Mesenchymal stem cell (in vitro differentiated cells and primary cell): ENCODE results near the gene ZNF148.
A peak's percentile ranks its signal among the peaks of the same experiment; 100 is the strongest.

ENCODE experiments used
- DNase-seq: peaks from one replicate; pipeline ENCODE4 v3.0.0-alpha.2; 2013
- H2AFZ ChIP-seq: one replicate; pipeline ENCODE4 v1.6.1; 2013; ENCODE audit warnings: low read depth, mild to moderate bottlenecking, control low read depth, inconsistent platforms, low read length, moderate library complexity
- H2AK5ac ChIP-seq: 2 replicates; pipeline ENCODE4 v1.6.1; 2013; ENCODE audit warnings: low read length, moderate library complexity, mild to moderate bottlenecking, inconsistent platforms; ENCODE audit not compliant: severe bottlenecking
- H2BK120ac ChIP-seq: one replicate; pipeline ENCODE4 v1.6.1; 2013; ENCODE audit warnings: low read depth, mild to moderate bottlenecking, inconsistent platforms, low read length, moderate library complexity
- H2BK12ac ChIP-seq, 2 experiments: one replicate each; pipeline ENCODE4 v1.6.1; 2013; ENCODE audit warnings: inconsistent platforms in 2 of 2, low read length in 2 of 2, mild to moderate bottlenecking in 2 of 2, moderate library complexity in 2 of 2, control low read depth in 1 of 2
- H2BK15ac ChIP-seq: one replicate; pipeline ENCODE4 v1.6.1; 2013; ENCODE audit warnings: mild to moderate bottlenecking, low read depth, inconsistent platforms; ENCODE audit not compliant: poor library complexity, severe bottlenecking
- H2BK5ac ChIP-seq: 2 replicates; pipeline ENCODE4 v1.6.1; 2013; ENCODE audit warnings: low read depth, mild to moderate bottlenecking, low read length, control low read depth, inconsistent platforms; ENCODE audit not compliant: poor library complexity, severe bottlenecking
- H3K14ac ChIP-seq, 2 experiments: one replicate each; pipeline ENCODE4 v1.6.1; 2013; ENCODE audit warnings: inconsistent platforms in 2 of 2, low read length in 2 of 2, control low read depth in 1 of 2, mild to moderate bottlenecking in 1 of 2, moderate library complexity in 1 of 2
- H3K18ac ChIP-seq, 2 experiments: one replicate each; pipeline ENCODE4 v1.6.1; 2013; ENCODE audit warnings: inconsistent platforms in 2 of 2, low read length in 2 of 2, control low read depth in 1 of 2, low read depth in 1 of 2, mild to moderate bottlenecking in 1 of 2
- H3K23ac ChIP-seq, 2 experiments: one replicate each; pipeline ENCODE4 v1.6.1; 2013; ENCODE audit warnings: inconsistent platforms in 2 of 2, low read length in 2 of 2, mild to moderate bottlenecking in 2 of 2, moderate library complexity in 2 of 2, control low read depth in 1 of 2
- H3K27ac ChIP-seq: 2 replicates; pipeline ENCODE4 v1.5.1; 2013; ENCODE audit warnings: mild to moderate bottlenecking, moderate library complexity, low read length, control low read depth, inconsistent platforms; ENCODE audit not compliant: poor library complexity, severe bottlenecking
- H3K27me3 ChIP-seq, 2 experiments: 2 replicates each; pipeline versions ENCODE4 v1.6.1 to v1.7.0; 2013; ENCODE audit warnings: low read length in 2 of 2, mild to moderate bottlenecking in 2 of 2, moderate library complexity in 2 of 2, control low read depth in 1 of 2, inconsistent platforms in 1 of 2; ENCODE audit not compliant: control insufficient read depth in 1 of 2, insufficient read depth in 1 of 2
- H3K36me3 ChIP-seq, 2 experiments: 2 replicates each; pipeline versions ENCODE4 v1.6.1 to v1.7.0; 2013; ENCODE audit warnings: low read length in 2 of 2, control low read depth in 1 of 2, inconsistent platforms in 1 of 2, low read depth in 1 of 2, mild to moderate bottlenecking in 1 of 2; ENCODE audit not compliant: insufficient read depth in 2 of 2, control insufficient read depth in 1 of 2
- H3K4ac ChIP-seq, 2 experiments: one replicate each; pipeline ENCODE4 v1.6.1; 2013; ENCODE audit warnings: inconsistent platforms in 2 of 2, low read length in 2 of 2, mild to moderate bottlenecking in 2 of 2, moderate library complexity in 2 of 2, control low read depth in 1 of 2, low read depth in 1 of 2
- H3K4me1 ChIP-seq: 2 replicates; pipeline ENCODE4 v1.6.1; 2013; ENCODE audit warnings: low read depth, low read length, control low read depth; ENCODE audit not compliant: control insufficient read depth, insufficient read depth
- H3K4me2 ChIP-seq: 2 replicates; pipeline ENCODE4 v1.6.1; 2013; ENCODE audit warnings: low read length, mild to moderate bottlenecking, inconsistent platforms; ENCODE audit not compliant: poor library complexity, severe bottlenecking
- H3K4me3 ChIP-seq, 2 experiments: 2 replicates each; pipeline versions ENCODE4 v1.5.1 to v1.7.0; 2013; ENCODE audit warnings: low read length in 2 of 2, mild to moderate bottlenecking in 2 of 2, control low read depth in 1 of 2, low read depth in 1 of 2; ENCODE audit not compliant: insufficient read depth in 1 of 2
- H3K79me1 ChIP-seq: replicated peaks from 2 replicates; pipeline ENCODE4 v1.6.1; 2013; ENCODE audit warnings: mild to moderate bottlenecking, control low read depth, low read length, inconsistent platforms; ENCODE audit not compliant: poor library complexity, severe bottlenecking
- H3K9ac ChIP-seq: 2 replicates; pipeline ENCODE4 v1.7.0; 2013; ENCODE audit warnings: mild to moderate bottlenecking, low read length, moderate library complexity
- H3K9me3 ChIP-seq: 2 replicates; pipeline ENCODE4 v1.7.0; 2013; ENCODE audit warnings: mild to moderate bottlenecking, low read length; ENCODE audit not compliant: control insufficient read depth
- H4K8ac ChIP-seq: one replicate; pipeline ENCODE4 v1.6.1; 2013; ENCODE audit warnings: inconsistent platforms, mild to moderate bottlenecking, low read length, moderate library complexity
- H4K91ac ChIP-seq: one replicate; pipeline ENCODE4 v1.6.1; 2013; ENCODE audit warnings: mild to moderate bottlenecking, low read length, inconsistent platforms
- WGBS: methylation state at CpG from one replicate; pipeline ENCODE4 v1.1.7; 2013; ENCODE audit warnings: mixed read lengths; 5-methylcytosine and 5-hydroxymethylcytosine counted together

The ZNF148 gene

GRCh38 chr3:125353659-125354058 is 21.5 kb downstream of the ZNF148 start:
- 100% methylated on average over 2 of the region's 3 CpGs for WGBS
- H4K91ac ChIP-seq: no peak overlapping the region
- no peak overlapping the region for H2BK15ac ChIP-seq
- no peak overlapping the region for H3K18ac ChIP-seq
- no peak for DNase-seq
- H3K36me3 ChIP-seq: peaks cover 0 to 6% of the 10 kb centered on the region in 2 experiments
- no peak overlapping the region for H2AFZ ChIP-seq
- H3K79me1 ChIP-seq: no peaks in the 10 kb centered on the region
- no peak overlapping the region for H3K23ac ChIP-seq
- no peak overlapping the region for H2BK5ac ChIP-seq
- no peak overlapping the region for H3K14ac ChIP-seq
- no peak overlapping the region for H3K27ac ChIP-seq
- H3K4ac ChIP-seq: no peak overlapping the region
- no peak overlapping the region for H3K4me3 ChIP-seq
- no peak overlapping the region for H2AK5ac ChIP-seq
- no peak overlapping the region for H4K8ac ChIP-seq
- H2BK120ac ChIP-seq: no peak overlapping the region
- no peak overlapping the region for H3K9ac ChIP-seq
- H3K9me3 ChIP-seq: no peaks in the 10 kb centered on the region
- no peak overlapping the region for H3K4me2 ChIP-seq
- no peaks in the 10 kb centered on the region for H3K27me3 ChIP-seq
- H3K4me1 ChIP-seq: peaks cover 2% of the 10 kb centered on the region
- H2BK12ac ChIP-seq: no peak overlapping the region

- peaks cover 2% of the 10 kb centered on the region for H3K4me1 ChIP-seq
- peaks cover 0 to 7% of the 10 kb centered on the region in 2 experiments for H3K36me3 ChIP-seq
- H3K23ac ChIP-seq: no peak overlapping the region
- no peaks in the 10 kb centered on the region for H3K9me3 ChIP-seq
- no peak overlapping the region for H2BK15ac ChIP-seq
- no peaks in the 10 kb centered on the region for H3K27me3 ChIP-seq
- H2BK5ac ChIP-seq: no peak overlapping the region
- no peak overlapping the region for H3K9ac ChIP-seq
- no peak overlapping the region for H4K8ac ChIP-seq
- no peak overlapping the region for H3K4ac ChIP-seq
- no peak overlapping the region for H3K18ac ChIP-seq
- no peak overlapping the region for H2BK120ac ChIP-seq
- no peak overlapping the region for H3K4me3 ChIP-seq
- H3K27ac ChIP-seq: no peak overlapping the region
- H4K91ac ChIP-seq: no peak overlapping the region
- no peaks in the 10 kb centered on the region for H3K79me1 ChIP-seq
- no peak overlapping the region for H2BK12ac ChIP-seq
- peak; percentile 17 for DNase-seq
- H2AK5ac ChIP-seq: no peak overlapping the region
- no peak overlapping the region for H3K14ac ChIP-seq
- no peak overlapping the region for H3K4me2 ChIP-seq
- H2AFZ ChIP-seq: no peak overlapping the region
These were observed 22.0 kb downstream of the ZNF148 start for GRCh38 chr3:125353128-125353527.

- Histone ChIP-seq H4K8ac (no peak overlapping the region), H3K14ac (no peak overlapping the region), H3K36me3 (peaks cover 0 to 3% of the 10 kb centered on the region in 2 experiments), H3K79me1 (no peaks in the 10 kb centered on the region), H3K27me3 (no peaks in the 10 kb centered on the region), H2AK5ac (no peak overlapping the region), H3K23ac (no peak overlapping the region), H3K18ac (no peak overlapping the region), H4K91ac (no peak overlapping the region), H2BK12ac (no peak overlapping the region), H3K4me3 (no peak overlapping the region), H2BK15ac (no peak overlapping the region), H2AFZ (no peak overlapping the region), H2BK120ac (no peak overlapping the region), H3K4ac (no peak overlapping the region), H3K4me1 (no peaks in the 10 kb centered on the region), H3K4me2 (no peak overlapping the region), H3K9ac (peak overlapping the region; percentile 3), H3K9me3 (no peaks in the 10 kb centered on the region), H3K27ac (peak overlapping the region; percentile 53), H2BK5ac (no peak overlapping the region)
- 61% methylated on average over 2 of the region's 2 CpGs for WGBS
- DNase-seq: peak; percentile 47
These were observed 23.2 kb downstream of the ZNF148 start for GRCh38 chr3:125351814-125352456.

- Histone ChIP-seq H4K91ac (no peak overlapping the region), H2BK15ac (no peak overlapping the region)
These were observed 24.0 kb downstream of the ZNF148 start for GRCh38 chr3:125351152-125351551.

More at GRCh38 chr3:125351152-125351551, 24.0 kb downstream of the ZNF148 start:
- no peak overlapping the region for H3K18ac ChIP-seq
- no peak overlapping the region for H3K4ac ChIP-seq
- no peak overlapping the region for H3K23ac ChIP-seq
- peaks cover 0 to 3% of the 10 kb centered on the region in 2 experiments for H3K36me3 ChIP-seq
- no peak overlapping the region for H3K9ac ChIP-seq
- no peaks in the 10 kb centered on the region for H3K27me3 ChIP-seq
- no peak overlapping the region for H3K14ac ChIP-seq
- H3K4me3 ChIP-seq: no peak overlapping the region
- H3K27ac ChIP-seq: no peak overlapping the region
- H2BK5ac ChIP-seq: no peak overlapping the region
- H3K9me3 ChIP-seq: no peaks in the 10 kb centered on the region
- H3K4me1 ChIP-seq: no peaks in the 10 kb centered on the region
- no peak for DNase-seq
- H2AK5ac ChIP-seq: no peak overlapping the region
- H4K8ac ChIP-seq: no peak overlapping the region
- H2AFZ ChIP-seq: no peak overlapping the region
- H3K4me2 ChIP-seq: no peak overlapping the region
- no peak overlapping the region for H2BK12ac ChIP-seq
- no peak overlapping the region for H2BK120ac ChIP-seq
- no peaks in the 10 kb centered on the region for H3K79me1 ChIP-seq
- WGBS: 100% methylated on average over 4 of the region's 7 CpGs
